Fibroblast of the aortic adventitia (primary cell): ENCODE measurements around the gene ZACN. TPM values are rescaled to one million over a fixed set of nuclear protein-coding genes. Genes with fewer than 3 reads are reported as not detected.

Source experiments
- DNase-seq: peaks from one replicate; pipeline ENCODE4 v3.0.0-alpha.2; 2010; ENCODE audit warnings: low read depth
- H3K4me3 ChIP-seq: 2 replicates; pipeline ENCODE4 v1.5.1; 2011; ENCODE audit warnings: low read depth, mild to moderate bottlenecking, control low read depth, low read length, moderate library complexity
- total RNA-seq: library from RNA; depleted of rRNA; stranded (reverse); fragments of >200 nt; gene quantifications from 2 replicates; pipeline ENCODE4 v1.2.3, GENCODE V29; 2012; ENCODE audit warnings: low replicate concordance
- TF ChIP-seq, protein P1 (sequence below): IDR thresholded peaks from 2 replicates; pipeline ENCODE4 v1.5.1; 2011; ENCODE audit warnings: mild to moderate bottlenecking, low read length, control low read depth, inconsistent platforms; ENCODE audit not compliant: insufficient read depth

The ZACN gene
- total RNA-seq, 1 donor = not detected

DNA sequence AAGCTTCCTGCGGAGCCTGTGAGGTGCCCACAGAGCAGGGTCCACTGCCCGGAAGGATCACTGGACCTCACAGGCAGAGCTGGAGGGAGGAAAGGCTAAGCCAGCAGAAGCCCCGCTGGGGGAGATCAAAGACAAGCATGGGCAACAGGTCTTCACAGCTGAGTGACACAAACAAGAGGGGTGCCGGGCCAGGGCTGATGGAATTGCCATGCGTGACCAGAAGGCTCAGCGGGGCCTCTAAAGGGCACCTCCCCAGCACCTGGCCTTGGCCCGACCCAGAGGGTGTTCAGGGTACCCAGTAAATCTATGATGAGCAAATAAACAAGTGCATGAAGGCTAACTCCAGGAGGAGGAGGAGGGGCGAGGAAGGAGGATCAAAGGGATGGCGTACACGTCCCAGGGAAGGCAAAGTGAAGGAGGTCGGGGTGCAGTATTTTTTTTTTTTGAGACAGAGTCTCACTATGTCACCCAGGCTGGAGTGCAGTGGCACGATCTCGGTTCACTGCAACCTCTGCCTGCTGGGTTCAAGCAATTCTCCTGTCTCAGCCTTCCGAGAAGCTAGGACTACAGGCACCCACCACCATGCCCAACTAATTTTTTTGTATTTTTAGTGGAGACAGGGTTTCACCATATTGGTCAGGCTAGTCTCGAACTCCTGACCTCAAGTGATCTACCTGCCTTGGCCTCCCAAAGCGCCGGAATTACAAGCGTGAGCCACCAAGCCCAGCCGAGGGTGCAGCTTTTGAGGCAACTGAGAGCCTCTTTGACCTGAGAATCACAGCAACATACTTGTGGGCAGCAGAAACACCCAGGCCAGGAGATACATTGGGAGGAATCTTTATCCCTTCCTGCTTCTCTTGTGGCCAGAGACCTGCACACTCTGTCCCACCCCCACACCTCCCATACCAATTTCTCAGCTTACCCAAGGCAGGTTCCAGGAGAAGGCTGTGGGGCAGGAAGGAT is 40.7 kb downstream of the ZACN start:
- H3K4me3 ChIP-seq = no peak overlapping the region
- TF ChIP-seq, protein P1, sequence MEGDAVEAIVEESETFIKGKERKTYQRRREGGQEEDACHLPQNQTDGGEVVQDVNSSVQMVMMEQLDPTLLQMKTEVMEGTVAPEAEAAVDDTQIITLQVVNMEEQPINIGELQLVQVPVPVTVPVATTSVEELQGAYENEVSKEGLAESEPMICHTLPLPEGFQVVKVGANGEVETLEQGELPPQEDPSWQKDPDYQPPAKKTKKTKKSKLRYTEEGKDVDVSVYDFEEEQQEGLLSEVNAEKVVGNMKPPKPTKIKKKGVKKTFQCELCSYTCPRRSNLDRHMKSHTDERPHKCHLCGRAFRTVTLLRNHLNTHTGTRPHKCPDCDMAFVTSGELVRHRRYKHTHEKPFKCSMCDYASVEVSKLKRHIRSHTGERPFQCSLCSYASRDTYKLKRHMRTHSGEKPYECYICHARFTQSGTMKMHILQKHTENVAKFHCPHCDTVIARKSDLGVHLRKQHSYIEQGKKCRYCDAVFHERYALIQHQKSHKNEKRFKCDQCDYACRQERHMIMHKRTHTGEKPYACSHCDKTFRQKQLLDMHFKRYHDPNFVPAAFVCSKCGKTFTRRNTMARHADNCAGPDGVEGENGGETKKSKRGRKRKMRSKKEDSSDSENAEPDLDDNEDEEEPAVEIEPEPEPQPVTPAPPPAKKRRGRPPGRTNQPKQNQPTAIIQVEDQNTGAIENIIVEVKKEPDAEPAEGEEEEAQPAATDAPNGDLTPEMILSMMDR = no peak
- no peak for DNase-seq

DNA sequence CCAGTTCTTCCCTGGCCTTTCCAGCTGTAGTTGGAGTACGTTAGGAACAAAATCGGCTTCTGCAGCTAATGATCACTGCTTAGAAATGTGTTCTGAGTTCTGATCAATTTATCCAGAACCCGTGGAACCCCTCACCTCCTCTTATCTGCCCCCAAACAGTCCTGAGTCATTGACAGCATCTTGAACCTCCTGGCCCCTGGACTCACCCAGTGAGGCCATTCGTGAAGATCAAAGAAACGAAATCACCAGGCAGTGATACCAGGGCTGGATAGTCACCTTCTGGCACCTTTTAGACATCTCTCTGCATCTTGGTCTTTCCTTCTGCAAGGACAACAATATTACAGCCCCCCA is 41.7 kb downstream of the ZACN start:
- no peak overlapping the region for H3K4me3 ChIP-seq
- DNase-seq = no peak
- TF ChIP-seq, protein P1 = no peak

DNA sequence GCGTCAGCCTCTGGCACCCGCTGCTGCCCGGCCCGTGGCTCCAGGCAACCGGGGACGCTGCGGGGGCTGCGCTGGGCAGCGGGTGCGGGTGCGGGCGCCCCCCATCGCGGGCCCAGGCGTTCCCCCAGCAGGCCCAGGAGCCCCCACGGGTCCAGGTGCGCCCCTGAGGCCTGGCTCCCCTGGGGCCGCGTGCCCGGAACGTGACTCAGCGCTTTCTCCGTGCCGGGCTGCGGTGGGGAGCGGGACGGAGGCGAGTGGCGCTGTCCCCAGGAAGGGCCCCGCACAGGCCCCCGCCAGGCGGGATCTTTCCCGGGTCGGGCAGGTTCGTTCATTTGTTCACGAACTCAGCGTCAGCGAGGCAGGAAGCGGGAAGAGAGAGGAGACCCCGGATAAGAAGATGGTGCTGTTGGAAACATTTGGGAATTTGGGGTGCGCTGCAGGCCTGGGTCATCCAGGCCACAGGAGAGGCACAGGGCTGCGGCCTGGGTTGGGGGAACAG is 43.0 kb downstream of the ZACN start:
- TF ChIP-seq, protein P1 = no peak
- DNase-seq = no peak
- peak overlapping the region; percentile 42 for H3K4me3 ChIP-seq

DNA sequence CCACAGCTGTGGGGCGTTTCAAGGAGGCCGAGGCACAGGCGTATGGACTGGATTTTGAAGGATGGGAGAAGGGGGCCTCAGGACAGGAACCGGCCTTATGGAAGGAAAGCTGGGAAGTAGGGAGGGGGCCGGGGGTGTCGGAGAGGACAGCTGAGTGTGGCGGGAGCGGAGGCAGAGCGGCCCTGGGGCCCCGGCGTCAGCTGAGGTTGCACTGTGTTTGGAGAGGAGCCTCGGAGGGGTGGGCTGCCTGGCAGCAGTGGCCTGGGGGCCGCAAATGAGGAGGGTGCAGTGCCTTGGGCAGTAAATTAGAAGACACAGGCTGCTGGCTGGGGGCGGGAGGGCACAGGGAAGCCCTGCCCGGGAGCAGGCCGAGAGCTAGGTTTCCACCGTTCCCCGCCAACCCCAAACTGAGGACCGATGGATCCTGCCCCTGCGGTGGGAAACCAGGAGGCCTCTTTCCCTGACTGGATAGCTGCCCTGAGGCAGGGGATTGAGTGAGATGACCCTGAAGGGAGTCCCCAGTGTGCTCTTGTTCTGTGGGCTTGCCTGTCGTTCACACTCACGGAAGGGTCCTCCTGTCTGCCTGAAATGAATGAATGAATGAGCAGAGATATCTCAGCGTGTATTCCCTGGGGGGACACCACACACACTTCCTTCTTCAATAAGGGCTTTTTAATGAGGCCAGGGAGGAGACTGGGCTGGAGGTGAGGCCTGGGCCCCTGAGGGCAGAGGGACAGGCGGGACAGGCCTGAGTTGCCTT is 43.6 kb downstream of the ZACN start:
- no peak for DNase-seq
- no peak overlapping the region for H3K4me3 ChIP-seq
- TF ChIP-seq, protein P1 = no peak

DNA sequence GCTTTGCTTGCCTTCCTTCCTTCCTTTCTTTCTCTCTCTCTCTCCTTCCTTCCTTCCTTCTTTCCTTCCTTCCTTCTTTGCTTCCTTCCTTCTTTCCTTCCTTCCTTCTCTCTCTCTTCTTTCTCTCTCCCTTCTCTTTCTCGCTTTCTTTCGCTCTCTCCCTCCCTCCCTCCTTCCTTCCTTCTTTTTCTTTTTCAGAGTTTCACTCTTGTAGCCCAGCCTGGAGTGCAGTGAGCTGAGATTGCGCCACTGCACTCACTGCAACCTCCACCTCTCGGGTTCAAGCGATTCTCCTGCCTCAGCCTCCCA is 44.2 kb downstream of the ZACN start:
- TF ChIP-seq, protein P1 = no peak
- H3K4me3 ChIP-seq = no peak overlapping the region
- DNase-seq = no peak

DNA sequence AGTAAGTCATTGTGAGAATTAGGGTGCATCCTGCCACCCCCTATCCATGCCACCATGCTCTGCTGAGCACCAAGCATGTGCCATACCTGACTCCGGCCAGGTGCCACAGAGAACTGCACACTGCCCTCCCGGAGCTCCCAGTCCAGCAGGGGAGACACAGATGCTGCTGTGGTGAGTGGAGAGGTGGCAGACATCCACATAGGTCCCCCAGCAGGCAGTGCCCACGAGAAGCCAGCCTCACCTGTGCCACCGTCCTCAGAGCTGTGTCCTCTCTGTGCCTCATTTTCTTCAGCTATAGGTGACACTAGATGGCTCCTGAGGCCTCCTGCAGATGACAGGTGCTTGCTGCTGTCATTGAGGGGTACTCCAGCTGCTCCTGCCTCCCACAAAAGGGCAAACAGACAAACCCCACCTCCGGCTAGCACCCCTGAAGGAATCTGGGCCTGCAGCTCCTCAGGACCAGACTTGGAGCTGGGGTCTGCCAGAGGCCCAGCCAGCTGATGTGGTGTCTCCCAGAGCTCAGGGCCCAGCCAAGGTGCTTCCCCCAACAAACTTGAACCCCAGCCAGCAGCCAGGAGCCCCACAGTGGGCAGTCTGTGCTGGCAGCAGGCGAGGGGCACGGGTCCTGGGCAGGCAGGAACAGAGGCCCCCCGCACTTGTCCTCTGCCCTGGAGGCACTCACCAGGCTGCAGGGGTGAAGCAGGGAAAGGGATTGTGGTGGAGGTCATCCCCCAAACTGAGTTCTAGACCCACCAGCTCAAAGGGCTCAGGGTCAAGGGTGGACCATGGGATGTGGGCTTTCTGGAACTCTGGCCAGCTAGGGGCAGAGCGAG is 45.0 kb downstream of the ZACN start:
- no peak overlapping the region for H3K4me3 ChIP-seq
- TF ChIP-seq, protein P1 = no peak
- no peak for DNase-seq
